Forelimb muscle (tissue), 1 donor: ENCODE data around the gene EFHC1. TPM values are rescaled to one million over a fixed set of nuclear protein-coding genes. Genes with fewer than 3 reads are reported as not detected.

ENCODE experiments used
- DNase-seq: peaks from one replicate; pipeline ENCODE4 v3.0.0-alpha.2; 2013; ENCODE audit warnings: low read depth
- polyA plus RNA-seq: library from polyadenylated mRNA; unstranded; fragments of 120-200 nt; gene quantifications from one replicate; pipeline ENCODE4 v1.2.1, GENCODE V29; 2013; ENCODE audit not compliant: insufficient read length

EFHC1 gene
- polyA plus RNA-seq, 1 donor = 17.0 TPM

- no peak for DNase-seq
Observed at GRCh38 chr6:52518279-52518945, 98.3 kb downstream of the EFHC1 start.

- DNase-seq = no peak
Observed at GRCh38 chr6:52519618-52520017, 99.5 kb downstream of the EFHC1 start.

- no peak for DNase-seq
Observed at GRCh38 chr6:52522151-52522626, 102.0 kb downstream of the EFHC1 start.

- no peak for DNase-seq
Observed at GRCh38 chr6:52522655-52523054, 102.5 kb downstream of the EFHC1 start.

GRCh38 chr6:52523378-52524142 lies 103.4 kb downstream of the EFHC1 start:
- no peak for DNase-seq

- no peak for DNase-seq
Observed at GRCh38 chr6:52524918-52525317, 104.8 kb downstream of the EFHC1 start.

- no peak for DNase-seq
Observed at GRCh38 chr6:52526634-52527033, 106.5 kb downstream of the EFHC1 start.

GRCh38 chr6:52527436-52527835 lies 107.3 kb downstream of the EFHC1 start:
- DNase-seq = no peak

GRCh38 chr6:52529311-52529710 lies 109.2 kb downstream of the EFHC1 start:
- no peak for DNase-seq

- no peak for DNase-seq
Observed at GRCh38 chr6:52530351-52530750, 110.2 kb downstream of the EFHC1 start.

GRCh38 chr6:52531396-52531795 lies 111.3 kb downstream of the EFHC1 start:
- no peak for DNase-seq

- no peak for DNase-seq
Observed at GRCh38 chr6:52531834-52532233, 111.7 kb downstream of the EFHC1 start.

GRCh38 chr6:52532457-52532856 lies 112.3 kb downstream of the EFHC1 start:
- DNase-seq = no peak

- no peak for DNase-seq
Observed at GRCh38 chr6:52533491-52533890, 113.3 kb downstream of the EFHC1 start.

- no peak for DNase-seq
Observed at GRCh38 chr6:52534363-52534762, 114.2 kb downstream of the EFHC1 start.

- no peak for DNase-seq
Observed at GRCh38 chr6:52534966-52535390, 114.8 kb downstream of the EFHC1 start.

GRCh38 chr6:52535711-52536423 lies 115.7 kb downstream of the EFHC1 start:
- DNase-seq = no peak

GRCh38 chr6:52536424-52536916 lies 116.3 kb downstream of the EFHC1 start:
- DNase-seq = no peak

- no peak for DNase-seq
Observed at GRCh38 chr6:52537001-52537753, 117.0 kb downstream of the EFHC1 start.

- DNase-seq = no peak
Observed at GRCh38 chr6:52538252-52538900, 118.2 kb downstream of the EFHC1 start.

GRCh38 chr6:52538901-52539354 lies 118.8 kb downstream of the EFHC1 start:
- DNase-seq = no peak
